Motor neuron (in vitro differentiated cells): ENCODE results near the gene RHEB. TPM values are rescaled to one million over a fixed set of nuclear protein-coding genes. Genes with fewer than 3 reads are reported as not detected.

Experiments
- ATAC-seq, 8 experiments: fragments of 200-7000 bp; cut with Tn5 transposase; replicated peaks in 6 of 8; 2 replicates each; pipeline ENCODE4 v1.8.0; 2021; ENCODE audit warnings: mild to moderate bottlenecking in 8 of 8, moderate library complexity in 8 of 8
- H3K27ac ChIP-seq, 2 donors: fragments of 250-450 bp; sonication (Bioruptor Pico); 2 replicates each; pipeline ENCODE4 v1.9.0; 2021; ENCODE audit warnings: antibody characterized with exemption in 2 of 2, mild to moderate bottlenecking in 2 of 2, moderate library complexity in 1 of 2
- H3K4me1 ChIP-seq, 2 donors: fragments of 250-450 bp; sonication (Bioruptor Pico); replicated peaks in 1 of 2; 2 replicates each; pipeline ENCODE4 v1.6.1; 2021; ENCODE audit warnings: antibody characterized with exemption in 2 of 2, mild to moderate bottlenecking in 2 of 2, moderate library complexity in 1 of 2
- H3K4me3 ChIP-seq, 5 donors: fragments of 250-450 bp; sonication (Bioruptor Pico); 2 replicates each; pipeline ENCODE4 v1.9.0; 2021; ENCODE audit warnings: antibody characterized with exemption in 5 of 5, mild to moderate bottlenecking in 5 of 5, moderate library complexity in 4 of 5
- WGBS, 10 experiments: fragments of 450-650 bp; shearing (Covaris generic); methylation state at CpG; one replicate each; pipeline ENCODE4 v1.0.0; 2022; 5-methylcytosine and 5-hydroxymethylcytosine counted together
- in situ Hi-C, 9 experiments: fragments of 400-800 bp; cut with MboI; loops; one replicate each; pipeline ENCODE4 v1.15.0; 2021; ENCODE audit warnings: low sequenced_read_pairs in 9 of 9, low pct_unique_long_range_greater_than_20kb in 2 of 9; ENCODE audit not compliant: unreplicated experiment in 9 of 9
- total RNA-seq, 8 experiments: library from RNA; unstranded; fragments of 300-600 nt; gene quantifications; 2 replicates each; pipeline versions ENCODE4 v1.2.3 to v1.2.4, GENCODE V29; 2022

Gene RHEB
- total RNA-seq, 8 experiments from 2014 or later = 62.2 to 163 (median 84.2) TPM

GRCh38 chr7:151469281-151469680 lies 50.4 kb downstream of the RHEB start:
- ATAC-seq = peak in 1 of 8 experiments; percentile 61

DNA sequence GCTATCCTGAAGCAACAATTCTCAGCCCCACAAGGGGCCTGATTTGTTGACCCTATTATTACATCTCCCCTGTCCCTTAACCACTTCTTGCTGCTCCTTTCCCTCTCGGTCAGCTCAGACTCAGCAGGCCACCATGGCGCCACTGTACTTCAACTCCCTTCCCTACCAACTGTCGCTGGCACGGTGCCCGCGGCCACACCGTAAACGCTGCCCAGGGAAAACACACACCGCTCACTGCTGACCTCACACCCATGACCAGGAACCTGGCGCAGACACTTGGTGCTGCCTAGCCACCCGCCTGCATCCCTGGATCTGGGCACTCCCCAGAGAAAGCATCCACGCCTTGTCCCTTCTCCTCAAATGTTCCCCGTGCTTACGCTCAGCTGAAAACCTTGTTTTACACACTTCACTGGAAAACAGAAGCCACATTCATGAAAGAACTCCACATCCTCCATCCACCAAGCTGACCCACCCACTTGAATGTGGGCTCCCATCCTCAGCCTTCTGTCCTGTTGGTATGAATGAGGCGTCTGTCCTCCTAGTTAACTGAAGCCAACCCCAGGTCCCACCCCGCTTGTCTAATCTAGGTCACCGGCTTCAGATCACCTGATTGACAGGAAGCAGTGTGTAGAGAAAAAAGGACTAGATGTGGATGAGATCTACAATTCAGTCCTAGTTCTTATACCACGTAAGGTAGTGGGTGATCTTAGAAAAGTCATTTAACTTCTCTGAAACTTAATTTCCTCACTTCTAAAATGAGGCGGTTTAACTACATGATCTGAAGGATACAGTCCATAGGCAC lies 51.3 kb downstream of the RHEB start:
- ATAC-seq = no peak
- H3K27ac ChIP-seq = no peak overlapping the region
- H3K4me1 ChIP-seq = peaks cover 6 to 31% of the 10 kb centered on the region in 2 donors
- 86 to 100% (median 96%) methylated on average over 1 to 16 of the region's 19 CpGs for WGBS, 10 experiments
- no peak overlapping the region for H3K4me3 ChIP-seq
- in situ Hi-C loops = no loop called here

More at GRCh38 chr7:151469281-151469680, 50.4 kb downstream of the RHEB start:
- WGBS, 10 experiments = 37 to 100% (median 92%) methylated on average over 1 to 5 of the region's 5 CpGs; no CpG with 5 or more reads in 4 of the 10 experiments
- H3K27ac ChIP-seq = no peak overlapping the region
- in situ Hi-C loops = no loop called here
- H3K4me1 ChIP-seq = peaks cover 6 to 31% of the 10 kb centered on the region in 2 donors
- H3K4me3 ChIP-seq = no peak overlapping the region

- no peak for ATAC-seq
- in situ Hi-C loops = no loop called here
- H3K4me3 ChIP-seq = no peak overlapping the region
- peaks cover 7 to 13% of the 10 kb centered on the region in 2 donors for H3K4me1 ChIP-seq
- 76 to 96% (median 93%) methylated on average over 1 to 8 of the region's 8 CpGs; no CpG with 5 or more reads in 5 of the 10 experiments for WGBS, 10 experiments
- H3K27ac ChIP-seq = no peak overlapping the region
Observed at GRCh38 chr7:151465169-151465568, 54.5 kb downstream of the RHEB start.

DNA sequence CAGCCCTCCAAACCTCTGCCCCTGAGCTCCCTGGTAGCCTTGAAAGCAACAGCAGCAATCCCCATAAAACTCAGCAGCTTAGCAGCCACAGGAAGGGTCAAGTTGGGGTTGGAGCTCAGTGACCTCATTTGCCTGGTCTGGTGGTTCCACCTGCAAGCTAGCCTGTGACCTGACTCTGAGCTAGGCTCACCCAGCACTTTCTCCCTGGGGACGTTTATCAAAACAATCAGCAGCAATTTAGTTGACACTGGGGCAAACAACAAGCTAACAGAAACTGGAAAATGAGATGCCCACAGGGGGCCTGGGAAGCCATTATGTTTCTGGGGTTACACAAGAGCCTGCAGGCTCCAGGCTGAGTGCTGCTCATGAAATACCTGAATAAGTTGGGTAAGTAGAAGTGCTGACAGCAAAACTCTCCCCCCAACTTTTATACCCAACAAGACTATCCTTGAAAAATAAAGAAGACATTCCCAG lies 57.4 kb downstream of the RHEB start:
- H3K4me1 ChIP-seq = peaks cover 19 to 21% of the 10 kb centered on the region in 2 donors
- ATAC-seq = no peak
- in situ Hi-C loops = no loop called here
- no peak overlapping the region for H3K27ac ChIP-seq
- 60% methylated on average over 1 of the region's 1 CpG; no CpG with 5 or more reads in 9 of the 10 experiments for WGBS, 10 experiments
- H3K4me3 ChIP-seq = no peak overlapping the region

DNA sequence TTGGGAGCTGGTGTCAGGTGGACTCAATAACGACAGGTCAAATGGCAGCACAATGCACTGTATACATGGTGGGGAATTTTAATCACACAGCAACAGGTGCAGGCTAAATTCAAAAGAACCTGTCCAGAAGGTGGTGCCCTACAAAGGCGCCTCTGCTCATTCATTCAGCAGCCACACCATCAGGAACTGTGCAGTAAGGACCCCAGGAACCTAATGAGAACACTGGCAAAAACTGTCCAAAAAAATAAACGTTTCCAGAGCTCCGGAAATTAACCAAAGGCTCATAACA lies 57.8 kb downstream of the RHEB start:
- H3K4me1 ChIP-seq = peaks cover 22 to 23% of the 10 kb centered on the region in 2 donors
- in situ Hi-C loops = no loop called here
- no peak for ATAC-seq
- no peak overlapping the region for H3K4me3 ChIP-seq
- 39 to 95% (median 71%) methylated on average over 2 to 4 of the region's 4 CpGs; no CpG with 5 or more reads in 4 of the 10 experiments for WGBS, 10 experiments
- H3K27ac ChIP-seq = no peak overlapping the region

- ATAC-seq = no peak
- WGBS, 10 experiments = 0 to 100% (median 80%) methylated on average over 1 to 6 of the region's 6 CpGs; no CpG with 5 or more reads in 3 of the 10 experiments
- Histone ChIP-seq H3K4me3 (no peak overlapping the region), H3K27ac (no peak overlapping the region), H3K4me1 (peaks cover 27 to 28% of the 10 kb centered on the region in 2 donors)
- in situ Hi-C loops = no loop called here
Observed at GRCh38 chr7:151461096-151461941, 58.4 kb downstream of the RHEB start.

DNA sequence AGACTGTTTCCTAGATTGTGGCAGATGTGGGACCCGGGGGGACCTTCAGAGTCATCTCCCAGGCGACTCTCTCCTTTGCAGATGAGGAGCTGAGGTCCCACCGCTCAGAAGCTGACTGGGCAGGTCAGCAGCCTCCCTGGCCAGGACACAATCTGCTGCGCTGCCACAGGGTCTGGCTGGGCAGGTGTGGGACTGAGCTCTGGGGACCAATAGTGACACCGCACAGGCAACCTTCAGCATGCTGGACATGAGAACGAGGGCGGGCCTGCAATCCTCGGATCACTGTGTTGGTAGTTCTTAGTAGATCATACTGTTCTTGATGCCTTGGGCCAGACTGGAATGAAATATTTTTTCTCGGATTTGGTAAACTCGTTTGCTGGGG lies 59.2 kb downstream of the RHEB start:
- H3K27ac ChIP-seq = peak overlapping the region; percentile 24 to 65

GRCh38 chr7:151459726-151460473 lies 59.8 kb downstream of the RHEB start:
- Histone ChIP-seq H3K27ac (peak overlapping the region; percentile 24 to 65), H3K4me3 (peak overlapping the region; percentile 1 to 26 (median 4))
- in situ Hi-C loops = no loop called here

More for the DNA sequence above, 59.2 kb downstream of the RHEB start:
- H3K4me3 ChIP-seq = no peak overlapping the region
- in situ Hi-C loops = no loop called here
- ATAC-seq = peak; percentile 9 to 45 (median 34)
- peaks cover 27 to 28% of the 10 kb centered on the region in 2 donors for H3K4me1 ChIP-seq
- 8 to 100% (median 60%) methylated on average over 1 to 6 of the region's 10 CpGs; no CpG with 5 or more reads in 4 of the 10 experiments for WGBS, 10 experiments

GRCh38 chr7:151457534-151457933 lies 62.2 kb downstream of the RHEB start:
- Histone ChIP-seq H3K4me3 (no peak overlapping the region), H3K27ac (no peak overlapping the region), H3K4me1 (peaks cover 27 to 28% of the 10 kb centered on the region in 2 donors)
- in situ Hi-C loops = no loop called here
- no peak for ATAC-seq
- 68 to 100% (median 90%) methylated on average over 1 to 5 of the region's 6 CpGs; no CpG with 5 or more reads in 1 of the 10 experiments for WGBS, 10 experiments

More at GRCh38 chr7:151459726-151460473, 59.8 kb downstream of the RHEB start:
- peak; percentile 88 to 94 (median 90) for ATAC-seq
- 0 to 20% (median 7%) methylated on average over 1 to 15 of the region's 25 CpGs; no CpG with 5 or more reads in 3 of the 10 experiments for WGBS, 10 experiments
- peaks cover 27 to 28% of the 10 kb centered on the region in 2 donors for H3K4me1 ChIP-seq

DNA sequence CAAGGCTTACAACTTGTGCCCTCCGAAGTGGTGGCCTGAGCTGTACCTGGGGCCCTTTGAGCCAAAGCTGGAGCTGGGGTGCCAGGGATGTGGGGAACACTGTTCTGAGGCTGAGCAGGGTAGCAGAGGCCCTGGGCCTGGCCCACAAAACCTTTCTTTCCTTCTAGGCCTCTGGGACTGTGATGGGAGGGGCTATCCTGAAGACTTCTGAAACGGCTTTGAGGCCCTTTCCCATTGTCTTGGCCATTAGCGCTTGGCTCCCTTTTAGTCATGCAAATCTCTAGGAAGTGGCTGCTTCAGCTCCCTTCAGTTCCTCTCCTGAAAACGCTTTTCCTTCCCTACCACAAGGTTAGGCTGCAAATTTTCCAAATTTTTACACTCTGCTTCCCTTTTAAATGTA lies 62.9 kb downstream of the RHEB start:
- no peak for ATAC-seq
- WGBS, 10 experiments = 20 to 60% (median 40%) methylated on average over 1 to 4 of the region's 4 CpGs; no CpG with 5 or more reads in 1 of the 10 experiments
- in situ Hi-C loops = no loop called here
- Histone ChIP-seq H3K4me1 (peaks cover 27 to 28% of the 10 kb centered on the region in 2 donors), H3K4me3 (no peak overlapping the region), H3K27ac (no peak overlapping the region)

- H3K27ac ChIP-seq = no peak overlapping the region
Observed at GRCh38 chr7:151456276-151456675, 63.4 kb downstream of the RHEB start.

DNA sequence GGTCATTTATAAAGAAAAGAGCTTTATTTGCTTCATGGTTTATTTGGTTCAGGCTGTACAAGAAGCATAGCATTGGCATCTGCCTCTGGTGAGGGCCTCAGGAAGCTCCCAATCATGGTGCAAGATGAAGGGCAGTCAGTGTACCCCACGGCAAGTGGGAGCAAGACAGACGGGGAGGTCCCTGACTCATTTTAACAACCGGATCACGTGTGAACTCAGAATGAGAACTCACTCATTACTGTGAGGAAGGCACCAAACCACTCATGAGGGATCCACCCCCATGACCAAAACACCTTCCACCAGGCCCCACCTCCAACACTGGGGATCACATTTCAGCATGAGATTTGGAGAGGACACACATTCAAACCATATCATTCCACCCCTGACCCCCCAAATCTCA lies 64.0 kb downstream of the RHEB start:
- Histone ChIP-seq H3K27ac (no peak overlapping the region), H3K4me1 (peaks cover 23 to 26% of the 10 kb centered on the region in 2 donors), H3K4me3 (no peak overlapping the region)
- ATAC-seq = no peak
- WGBS, 10 experiments = 67 to 96% (median 84%) methylated on average over 1 to 4 of the region's 4 CpGs; no CpG with 5 or more reads in 6 of the 10 experiments
- in situ Hi-C loops = no loop called here

More at GRCh38 chr7:151456276-151456675, 63.4 kb downstream of the RHEB start:
- in situ Hi-C loops = no loop called here
- peaks cover 27 to 28% of the 10 kb centered on the region in 2 donors for H3K4me1 ChIP-seq
- ATAC-seq = no peak
- H3K4me3 ChIP-seq = no peak overlapping the region
- 60 to 100% (median 85%) methylated on average over 1 to 4 of the region's 5 CpGs; no CpG with 5 or more reads in 6 of the 10 experiments for WGBS, 10 experiments
